NCI-H1048 (cell line): Measurements from ENCODE around the gene NPW.
"Not testable (repeated sequence)": the region's sequence is repeated elsewhere in the genome, so short reads cannot be mapped to it uniquely, and the experiment has no call there.

Experiments used
- DNase-seq: peaks from one replicate; lab custom pipeline; 2025; lab: John Stamatoyannopoulos, UW

Gene NPW

DNA sequence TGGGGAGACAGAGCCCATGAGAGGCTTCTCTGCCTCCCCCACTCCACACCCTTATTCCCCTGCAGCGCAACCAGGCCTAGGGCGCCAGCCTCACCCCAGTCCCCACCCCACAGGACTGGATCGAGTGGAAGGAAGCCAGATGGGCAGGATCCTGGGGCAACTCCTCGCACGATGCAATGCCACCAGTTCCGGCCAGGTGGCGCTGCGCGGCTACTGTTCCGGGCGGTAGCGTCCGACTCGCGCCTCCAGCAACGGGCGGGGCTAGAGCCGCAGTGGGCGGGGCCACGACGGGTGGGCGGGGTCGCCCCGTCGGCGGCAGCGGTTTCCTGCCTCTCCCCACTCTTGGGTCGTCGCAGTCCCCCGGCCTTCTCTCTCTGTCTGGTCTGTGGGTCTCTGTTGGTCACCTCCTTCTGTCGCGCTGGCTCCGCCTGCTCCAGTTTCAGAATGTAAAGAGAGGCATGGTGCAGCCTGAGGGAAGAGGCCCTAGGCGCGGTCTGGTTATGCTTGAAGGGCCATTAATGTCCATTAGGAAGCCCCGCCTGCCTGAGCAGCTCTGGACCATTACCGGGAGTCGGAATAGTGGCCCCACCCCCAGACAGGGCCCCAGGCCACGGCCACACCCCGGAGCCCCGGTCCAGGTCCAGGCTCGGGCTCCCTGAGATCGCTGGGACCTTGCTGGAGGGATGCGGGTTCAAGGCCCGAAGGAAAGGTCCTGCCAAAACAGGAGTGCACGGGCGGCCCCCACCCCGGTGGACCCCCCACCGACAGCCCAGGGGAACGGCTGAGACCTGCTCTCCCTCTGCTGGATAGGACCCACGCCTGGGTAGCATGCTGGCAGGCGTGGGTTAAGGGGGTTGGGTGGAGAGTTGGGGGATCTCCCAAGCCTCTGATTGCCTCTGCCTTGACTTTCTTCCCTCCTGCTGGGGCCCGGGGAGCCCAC is 3.8 kb downstream of the NPW start:
- DNase-seq = no peak

GRCh38 chr16:2024032-2024420 is 4.4 kb downstream of the NPW start:
- no peak for DNase-seq

DNA sequence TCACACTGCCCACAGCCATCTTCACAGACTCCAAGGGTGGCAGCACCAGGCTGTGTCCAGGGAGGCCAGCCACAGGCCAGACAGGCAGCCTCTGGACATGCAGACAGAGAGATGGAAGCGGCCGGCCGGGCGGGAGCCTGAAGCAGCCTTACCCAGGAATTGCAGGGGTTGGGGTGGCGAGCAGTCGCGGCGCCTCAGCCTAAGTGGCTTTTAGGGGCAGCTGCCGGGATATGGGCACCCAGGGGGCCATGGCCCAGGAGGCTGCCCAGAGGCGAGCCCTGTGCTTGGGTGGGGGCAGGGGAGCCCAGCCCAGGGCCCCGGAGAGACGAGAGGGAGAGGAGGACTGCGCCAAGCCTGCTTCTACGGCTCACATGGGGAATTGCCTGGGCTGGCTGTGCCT is 5.7 kb downstream of the NPW start:
- DNase-seq = no peak

- no peak for DNase-seq
Observed at GRCh38 chr16:2025878-2026460, 6.4 kb downstream of the NPW start.

GRCh38 chr16:2026461-2027023 is 7.0 kb downstream of the NPW start, which contains the start of gene NHERF2:
TSS of gene NHERF2 (plus strand) at chr16:2026902. CDS start at chr16:2027006, 104 bp downstream.
- DNase-seq = no peak

DNA sequence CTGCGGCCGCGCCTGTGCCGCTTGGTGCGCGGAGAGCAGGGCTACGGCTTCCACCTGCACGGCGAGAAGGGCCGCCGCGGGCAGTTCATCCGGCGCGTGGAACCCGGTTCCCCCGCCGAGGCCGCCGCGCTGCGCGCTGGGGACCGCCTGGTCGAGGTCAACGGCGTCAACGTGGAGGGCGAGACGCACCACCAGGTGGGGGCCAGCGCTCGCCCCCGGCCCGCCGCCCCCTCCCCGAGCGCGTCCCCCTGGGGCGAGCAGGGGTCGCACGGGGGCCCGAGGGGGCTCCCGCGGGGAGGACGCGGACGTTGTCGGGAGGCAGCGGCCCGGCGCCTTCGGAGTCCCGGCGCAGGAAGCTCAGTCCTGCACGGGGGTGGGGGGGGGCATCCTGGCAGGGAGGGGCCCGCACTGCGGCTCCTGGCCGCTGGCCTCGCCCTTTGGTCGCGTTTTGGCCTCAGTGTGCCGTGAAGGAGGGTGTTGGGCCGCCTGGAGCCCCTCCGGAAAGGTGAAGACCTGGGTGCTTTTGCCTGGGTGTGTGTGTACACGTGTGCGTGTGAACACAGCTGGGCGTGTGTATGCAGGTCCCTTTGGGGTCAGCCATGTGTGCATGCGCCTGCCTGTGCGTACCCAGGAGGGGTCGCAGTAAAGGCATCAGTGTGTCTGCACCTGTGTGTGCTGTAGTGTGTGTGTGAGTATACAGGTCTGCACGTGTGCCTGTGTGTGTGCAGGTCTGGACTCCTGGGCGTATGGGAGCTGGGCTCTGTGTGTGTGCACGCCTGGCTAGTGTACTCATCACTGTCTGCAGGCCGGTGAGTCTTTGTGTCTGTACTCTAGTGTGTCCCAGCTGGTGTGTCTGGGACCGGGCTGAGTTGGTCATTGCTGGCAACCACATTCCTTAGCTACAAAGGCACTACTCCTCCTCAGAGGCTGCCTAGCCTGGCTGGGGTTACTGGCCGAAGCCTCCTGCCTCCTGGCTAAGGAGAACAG is 7.7 kb downstream of the NPW start:
- DNase-seq = no peak

GRCh38 chr16:2028146-2028545 is 8.6 kb downstream of the NPW start:
- no peak for DNase-seq

- no peak for DNase-seq
Observed at GRCh38 chr16:2028620-2029220, 9.1 kb downstream of the NPW start.

GRCh38 chr16:2029350-2029749 is 9.8 kb downstream of the NPW start:
- DNase-seq = no peak

GRCh38 chr16:2030036-2030435 is 10.5 kb downstream of the NPW start:
- no peak for DNase-seq

GRCh38 chr16:2031081-2031577 is 11.5 kb downstream of the NPW start:
- no peak for DNase-seq

GRCh38 chr16:2032285-2033056 is 12.9 kb downstream of the NPW start:
- DNase-seq = no peak

- no peak for DNase-seq
Observed at GRCh38 chr16:2033057-2033908, 13.7 kb downstream of the NPW start.

- not testable (repeated sequence) for DNase-seq
Observed at GRCh38 chr16:2033909-2034695, 14.5 kb downstream of the NPW start.

DNA sequence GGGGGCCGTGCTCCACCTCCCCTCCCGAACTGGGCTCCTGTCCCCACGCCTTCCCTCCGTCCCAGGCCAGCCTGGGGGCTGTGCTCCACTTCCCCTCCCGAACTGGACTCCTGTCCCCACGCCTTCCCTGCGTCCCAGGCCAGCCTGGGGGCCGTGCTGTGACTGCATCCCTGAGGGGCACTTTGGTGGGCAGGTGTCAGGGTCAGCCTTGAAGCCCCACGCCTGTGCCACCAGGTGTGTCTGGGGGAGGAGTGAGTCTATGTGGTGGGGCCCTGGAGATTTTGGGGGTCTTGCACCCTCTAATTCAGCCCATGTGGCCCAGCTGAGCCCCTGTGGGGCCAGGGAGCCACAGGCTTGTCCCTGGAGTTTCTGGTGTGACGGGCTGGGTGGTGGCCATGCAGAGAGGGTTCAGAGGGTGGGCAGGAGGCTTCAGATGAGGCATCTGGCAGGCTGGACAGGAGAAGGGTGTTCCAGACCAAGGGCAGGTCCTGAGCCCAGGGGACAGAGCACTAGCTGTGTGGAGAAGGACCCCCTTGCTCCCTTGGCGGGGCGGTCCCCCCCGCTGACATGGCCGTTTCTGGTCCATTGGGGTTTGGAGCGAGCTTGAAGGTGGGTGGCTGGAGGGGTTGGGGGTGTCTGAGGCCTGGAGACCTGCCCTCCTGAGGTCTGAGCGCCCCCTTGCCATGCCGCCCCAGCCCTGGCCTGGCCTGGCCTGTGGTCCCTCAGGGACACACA is 15.3 kb downstream of the NPW start:
- DNase-seq = no peak

DNA sequence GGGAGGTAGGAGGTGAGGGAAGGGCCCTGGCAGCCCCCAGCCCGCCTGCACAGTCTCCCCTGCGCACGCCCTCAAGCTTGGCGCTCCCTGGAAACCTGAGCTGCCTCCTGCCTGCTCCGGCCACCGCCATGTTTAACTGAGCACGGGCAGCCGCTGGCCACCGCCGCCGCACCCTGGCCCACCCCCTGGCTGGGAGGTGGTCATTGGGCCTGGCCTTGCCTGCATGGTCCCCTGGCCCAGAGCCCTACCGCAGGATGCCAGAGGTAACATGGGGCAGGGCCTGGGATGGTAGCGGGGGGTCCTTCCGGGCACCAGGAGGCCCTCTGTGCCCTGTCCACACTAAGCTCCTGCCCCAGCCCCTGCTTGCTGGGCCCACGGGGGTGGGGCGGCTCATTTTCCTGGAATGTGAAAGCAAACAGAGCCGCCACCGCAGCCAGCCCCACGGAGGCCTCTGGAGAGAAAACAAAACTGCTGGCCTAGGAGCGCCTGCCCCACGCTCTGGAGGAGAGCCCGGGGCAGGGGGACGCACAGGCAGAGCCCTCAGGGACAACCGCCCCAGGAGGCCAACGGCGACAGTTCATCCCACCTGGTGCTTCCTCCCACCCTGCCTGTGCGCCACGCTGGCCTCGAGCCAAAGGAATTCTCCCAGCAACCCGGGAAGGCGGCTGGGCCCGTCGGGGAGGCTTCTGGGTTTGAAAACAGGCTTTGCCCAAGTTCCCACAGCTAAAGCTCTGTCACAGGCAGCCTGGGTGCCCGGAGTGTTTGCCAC is 16.0 kb downstream of the NPW start:
- no peak for DNase-seq
